Measurements from ENCODE around the gene ICA1.

ICA1 gene

GRCh38 chr7:8126601-8127167, 135.3 kb downstream of the ICA1 start:
- no peak for DNase-seq (ENCODE audit: low spot score)
- in situ Hi-C loops (cut with MboI; ENCODE audit: low pct_unique_long_range_greater_than_20kb, low sequenced_read_pairs, unreplicated experiment) = no loop called here
- no peak for TF ChIP-seq CTCF (IDR thresholded peaks at IDR 0.05; ENCODE audit: extremely low read depth, insufficient read depth, missing control alignments)

- in situ Hi-C loops (cut with MboI; ENCODE audit: low pct_unique_long_range_greater_than_20kb, low sequenced_read_pairs, unreplicated experiment) = no loop called here
- no peak for TF ChIP-seq CTCF (IDR thresholded peaks at IDR 0.05; ENCODE audit: extremely low read depth, insufficient read depth, missing control alignments)
- peak; percentile 53 for DNase-seq (ENCODE audit: low spot score)
Observed at GRCh38 chr7:8125680-8126444, 136.1 kb downstream of the ICA1 start.

- TF ChIP-seq CTCF (IDR thresholded peaks at IDR 0.05; ENCODE audit: extremely low read depth, insufficient read depth, missing control alignments) = no peak
- no peak for DNase-seq (ENCODE audit: low spot score)
- in situ Hi-C loops (cut with MboI; ENCODE audit: low pct_unique_long_range_greater_than_20kb, low sequenced_read_pairs, unreplicated experiment) = no loop called here
Observed at GRCh38 chr7:8121243-8121642, 140.7 kb downstream of the ICA1 start.

GRCh38 chr7:8120390-8121058, 141.4 kb downstream of the ICA1 start:
- no peak for TF ChIP-seq CTCF (IDR thresholded peaks at IDR 0.05; ENCODE audit: extremely low read depth, insufficient read depth, missing control alignments)
- DNase-seq (ENCODE audit: low spot score) = no peak
- in situ Hi-C loops (cut with MboI; ENCODE audit: low pct_unique_long_range_greater_than_20kb, low sequenced_read_pairs, unreplicated experiment) = no loop called here

- DNase-seq (ENCODE audit: low spot score) = no peak
- TF ChIP-seq CTCF (IDR thresholded peaks at IDR 0.05; ENCODE audit: extremely low read depth, insufficient read depth, missing control alignments) = no peak
- in situ Hi-C loops (cut with MboI; ENCODE audit: low pct_unique_long_range_greater_than_20kb, low sequenced_read_pairs, unreplicated experiment) = no loop called here
Observed at GRCh38 chr7:8119262-8119661, 142.7 kb downstream of the ICA1 start.

- in situ Hi-C loops (cut with MboI; ENCODE audit: low pct_unique_long_range_greater_than_20kb, low sequenced_read_pairs, unreplicated experiment) = no loop called here
- no peak for TF ChIP-seq CTCF (IDR thresholded peaks at IDR 0.05; ENCODE audit: extremely low read depth, insufficient read depth, missing control alignments)
- peak; percentile 50 for DNase-seq (ENCODE audit: low spot score)
Observed at GRCh38 chr7:8117195-8117594, 144.8 kb downstream of the ICA1 start.
